Neural cell (in vitro differentiated cells): ENCODE measurements around the gene SULT1A1.
"Not testable (repeated sequence)": the region's sequence is repeated elsewhere in the genome, so short reads cannot be mapped to it uniquely, and the experiment has no call there.

Experiments used
- EZH2 ChIP-seq: fragments of 200-600, 300-800 bp; shearing (Covaris generic), sonication (generic); IDR thresholded peaks from 2 replicates; pipeline ENCODE4 v1.6.1; 2014; ENCODE audit warnings: antibody characterized with exemption, low read length, borderline replicate concordance, mild to moderate bottlenecking; ENCODE audit not compliant: insufficient read depth, poor library complexity, severe bottlenecking
- POLR2AphosphoS5 ChIP-seq: IDR thresholded peaks from 2 replicates; pipeline ENCODE4 v1.6.1; 2012
- TAF1 ChIP-seq: IDR thresholded peaks from 2 replicates; pipeline ENCODE4 v1.6.1; 2012; ENCODE audit warnings: low read depth
- TF ChIP-seq, protein P1 (sequence below): fragments of 450-650 bp; IDR thresholded peaks from 2 replicates; pipeline ENCODE4 v1.5.1; 2014; ENCODE audit warnings: antibody characterized with exemption, mild to moderate bottlenecking, moderate library complexity; ENCODE audit not compliant: poor library complexity, severe bottlenecking

DNA sequence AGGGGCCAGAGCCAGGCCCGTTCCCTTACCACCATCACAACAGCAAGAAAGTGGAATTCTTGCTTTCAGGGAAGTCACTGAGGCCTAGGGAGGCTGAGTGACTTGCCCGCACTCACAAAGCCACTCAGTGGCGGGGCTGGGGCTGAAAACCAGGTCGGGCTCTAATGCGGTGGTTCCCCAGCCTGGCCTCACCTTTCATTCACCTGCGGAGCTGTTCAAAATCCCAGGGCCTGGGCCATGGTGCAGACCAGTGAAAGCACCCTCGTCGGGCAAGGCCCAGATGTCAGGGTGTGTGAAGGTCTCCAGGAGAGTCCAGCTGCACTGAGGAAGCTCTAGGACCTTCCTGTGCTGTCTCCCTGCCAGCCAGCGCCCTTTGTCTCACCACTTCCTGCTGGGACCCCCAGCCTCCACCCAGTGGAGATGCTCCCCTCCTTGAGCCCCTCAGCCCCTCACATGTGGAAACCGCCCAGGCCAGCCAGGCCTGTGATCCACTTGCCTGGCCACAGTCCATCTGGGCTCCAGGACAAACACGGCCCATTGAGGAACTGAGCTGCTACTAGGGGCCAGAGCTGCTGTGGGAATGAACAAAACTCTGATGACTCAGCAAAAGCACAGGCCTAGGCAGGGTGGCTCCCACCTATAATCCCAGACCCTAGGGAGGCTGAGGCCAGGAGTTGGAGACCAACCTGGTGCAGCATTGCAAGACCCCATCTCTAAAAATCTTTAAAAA, 812 bp downstream of the SULT1A1 start:
- TF ChIP-seq, protein P1, sequence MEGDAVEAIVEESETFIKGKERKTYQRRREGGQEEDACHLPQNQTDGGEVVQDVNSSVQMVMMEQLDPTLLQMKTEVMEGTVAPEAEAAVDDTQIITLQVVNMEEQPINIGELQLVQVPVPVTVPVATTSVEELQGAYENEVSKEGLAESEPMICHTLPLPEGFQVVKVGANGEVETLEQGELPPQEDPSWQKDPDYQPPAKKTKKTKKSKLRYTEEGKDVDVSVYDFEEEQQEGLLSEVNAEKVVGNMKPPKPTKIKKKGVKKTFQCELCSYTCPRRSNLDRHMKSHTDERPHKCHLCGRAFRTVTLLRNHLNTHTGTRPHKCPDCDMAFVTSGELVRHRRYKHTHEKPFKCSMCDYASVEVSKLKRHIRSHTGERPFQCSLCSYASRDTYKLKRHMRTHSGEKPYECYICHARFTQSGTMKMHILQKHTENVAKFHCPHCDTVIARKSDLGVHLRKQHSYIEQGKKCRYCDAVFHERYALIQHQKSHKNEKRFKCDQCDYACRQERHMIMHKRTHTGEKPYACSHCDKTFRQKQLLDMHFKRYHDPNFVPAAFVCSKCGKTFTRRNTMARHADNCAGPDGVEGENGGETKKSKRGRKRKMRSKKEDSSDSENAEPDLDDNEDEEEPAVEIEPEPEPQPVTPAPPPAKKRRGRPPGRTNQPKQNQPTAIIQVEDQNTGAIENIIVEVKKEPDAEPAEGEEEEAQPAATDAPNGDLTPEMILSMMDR: not testable (repeated sequence)
- not testable (repeated sequence) for TF ChIP-seq TAF1, POLR2AphosphoS5, EZH2
